HEK293 (cell line): ENCODE data around the gene ZNF429.
"Not testable (repeated sequence)": the region's sequence is repeated elsewhere in the genome, so short reads cannot be mapped to it uniquely, and the experiment has no call there.

Source experiments
- CTCF ChIA-PET: fragments of 350-600 bp; formaldehyde crosslinking; extraction: SDS; loops from one replicate; lab custom pipeline; 2021; ENCODE audit warnings: antibody characterized with exemption; lab: Yijun Ruan, JAX
- POLR2A ChIA-PET: fragments of 300-600 bp; formaldehyde crosslinking; extraction: SDS; loops from one replicate; lab custom pipeline; 2020; ENCODE audit warnings: antibody characterized with exemption, inconsistent platforms; lab: Yijun Ruan, JAX
- H3K27ac ChIP-seq: fragments of 200-500 bp; sonication (Bioruptor generic); 2 replicates; pipeline ENCODE4 v1.5.1; 2014; ENCODE audit warnings: low read depth, low read length, control low read depth, inconsistent platforms; ENCODE audit errors: extremely low read depth
- H3K36me3 ChIP-seq, 2 experiments: fragments of 200-500 bp in 1 of 2; sonication (Bioruptor generic) in 1 of 2; 1 replicate in 1 of 2; 2 replicates in 1 of 2; pipeline ENCODE4 v1.5.1; 2014 to 2017; ENCODE audit warnings: inconsistent platforms in 2 of 2, low read length in 2 of 2; ENCODE audit not compliant: control insufficient read depth in 2 of 2, insufficient read depth in 1 of 2
- H3K4me1 ChIP-seq: fragments of 200-500 bp; sonication (Bioruptor generic); 2 replicates; pipeline ENCODE4 v1.5.1; 2014; ENCODE audit warnings: mild to moderate bottlenecking, low read length, inconsistent platforms; ENCODE audit not compliant: control insufficient read depth, insufficient read depth
- H3K4me3 ChIP-seq: 2 replicates; pipeline ENCODE4 v1.5.1; 2011; ENCODE audit warnings: low read depth, mild to moderate bottlenecking, control low read depth, low read length, moderate library complexity
- H3K9me3 ChIP-seq: fragments of 200-500 bp; sonication (Bioruptor generic); 2 replicates; pipeline ENCODE4 v1.5.1; 2014; ENCODE audit warnings: low read depth, low read length, inconsistent platforms; ENCODE audit not compliant: control insufficient read depth, insufficient read depth
- ATF2 ChIP-seq: fragments of 450-650 bp; formaldehyde crosslinking; IDR thresholded peaks from 2 replicates; pipeline ENCODE4 v1.5.1; 2016; ENCODE audit warnings: missing biosample characterization, missing genetic modification characterization, low read depth
- EGR2 ChIP-seq: fragments of 450-650 bp; formaldehyde crosslinking; IDR thresholded peaks from 2 replicates; pipeline ENCODE4 v1.5.1; 2016; ENCODE audit warnings: low read depth, missing biosample characterization, missing genetic modification characterization
- REPIN1 ChIP-seq: fragments of 450-650 bp; formaldehyde crosslinking; IDR thresholded peaks from 2 replicates; pipeline ENCODE4 v1.5.1; 2017; ENCODE audit warnings: missing biosample characterization, missing genetic modification characterization, low read depth
- SP2 ChIP-seq: fragments of 450-650 bp; formaldehyde crosslinking; IDR thresholded peaks from 2 replicates; pipeline ENCODE4 v1.5.1; 2016; ENCODE audit warnings: missing biosample characterization, missing genetic modification characterization
- SP3 ChIP-seq: fragments of 450-650 bp; formaldehyde crosslinking; IDR thresholded peaks from 2 replicates; pipeline ENCODE4 v1.5.1; 2016; ENCODE audit warnings: missing biosample characterization, missing genetic modification characterization
- ZBTB6 ChIP-seq: fragments of 450-650 bp; formaldehyde crosslinking; IDR thresholded peaks from 2 replicates; pipeline ENCODE4 v1.5.1; 2017; ENCODE audit warnings: missing biosample characterization, missing genetic modification characterization
- ZBTB8A ChIP-seq: fragments of 450-650 bp; formaldehyde crosslinking; IDR thresholded peaks from 2 replicates; pipeline ENCODE4 v1.5.1; 2016; ENCODE audit warnings: missing biosample characterization, missing genetic modification characterization
- ZFP37 ChIP-seq: fragments of 450-650 bp; formaldehyde crosslinking; IDR thresholded peaks from 2 replicates; pipeline ENCODE4 v1.5.1; 2016; ENCODE audit warnings: missing biosample characterization, missing genetic modification characterization
- ZIC2 ChIP-seq: fragments of 450-650 bp; formaldehyde crosslinking; IDR thresholded peaks from 2 replicates; pipeline ENCODE4 v1.5.1; 2016; ENCODE audit warnings: missing biosample characterization, missing genetic modification characterization
- ZNF114 ChIP-seq: fragments of 450-650 bp; formaldehyde crosslinking; IDR thresholded peaks from 2 replicates; pipeline ENCODE4 v1.5.0; 2017; ENCODE audit warnings: missing biosample characterization, missing genetic modification characterization
- ZNF146 ChIP-seq: fragments of 450-650 bp; formaldehyde crosslinking; IDR thresholded peaks from 2 replicates; pipeline ENCODE4 v1.5.1; 2016; ENCODE audit warnings: missing biosample characterization, missing genetic modification characterization
- ZNF239 ChIP-seq: fragments of 450-650 bp; formaldehyde crosslinking; IDR thresholded peaks from 2 replicates; pipeline ENCODE4 v1.5.1; 2016; ENCODE audit warnings: missing biosample characterization, missing genetic modification characterization
- ZNF266 ChIP-seq: fragments of 450-650 bp; formaldehyde crosslinking; IDR thresholded peaks from 2 replicates; pipeline ENCODE4 v1.5.1; 2016; ENCODE audit warnings: missing biosample characterization, missing genetic modification characterization, low read depth
- ZNF510 ChIP-seq: fragments of 450-650 bp; formaldehyde crosslinking; IDR thresholded peaks from 2 replicates; pipeline ENCODE4 v1.5.1; 2018; ENCODE audit warnings: mild to moderate bottlenecking, missing genetic modification characterization, missing biosample characterization; ENCODE audit not compliant: insufficient replicate concordance
- ZNF530 ChIP-seq: fragments of 450-650 bp; formaldehyde crosslinking; IDR thresholded peaks from 2 replicates; pipeline ENCODE4 v1.5.1; 2016; ENCODE audit warnings: low read depth, missing biosample characterization, missing genetic modification characterization
- ZNF549 ChIP-seq: fragments of 450-650 bp; IDR thresholded peaks from 2 replicates; pipeline ENCODE4 v1.5.1; 2018; ENCODE audit warnings: missing biosample characterization, missing genetic modification characterization, mild to moderate bottlenecking, inconsistent platforms, moderate library complexity
- ZNF580 ChIP-seq: fragments of 450-650 bp; formaldehyde crosslinking; IDR thresholded peaks from 2 replicates; pipeline ENCODE4 v1.5.1; 2016; ENCODE audit warnings: missing biosample characterization, missing genetic modification characterization
- ZNF585B ChIP-seq: fragments of 450-650 bp; formaldehyde crosslinking; IDR thresholded peaks from 2 replicates; pipeline ENCODE4 v1.5.1; 2016; ENCODE audit warnings: missing biosample characterization, missing genetic modification characterization
- ZNF645 ChIP-seq: fragments of 450-650 bp; formaldehyde crosslinking; IDR thresholded peaks from 2 replicates; pipeline ENCODE4; 2016; ENCODE audit warnings: missing biosample characterization, missing genetic modification characterization

ZNF429 gene

GRCh38 chr19:21602082-21602658, 96.8 kb downstream of the ZNF429 start:
- CTCF ChIA-PET = no interaction called here
- Histone ChIP-seq H3K36me3 (no peaks in the 10 kb centered on the region), H3K4me1 (no peaks in the 10 kb centered on the region)
- TF ChIP-seq REPIN1 (tag by site-specific recombination) (no peak), ZNF530 (no peak), EGR2 (tag by site-specific recombination) (no peak), ATF2 (tag by site-specific recombination) (no peak), ZFP37 (tag by site-specific recombination) (no peak), ZNF510 (tag by site-specific recombination) (no peak), ZIC2 (tag by site-specific recombination) (no peak), ZBTB8A (tag by site-specific recombination) (no peak), ZNF580 (tag by site-specific recombination) (no peak), ZNF146 (tag by site-specific recombination) (no peak), ZNF266 (tag by site-specific recombination) (no peak), SP3 (tag by site-specific recombination) (no peak), SP2 (tag by site-specific recombination) (no peak), ZNF645 (tag by site-specific recombination) (no peak), ZNF549 (tag by site-specific recombination) (no peak), ZBTB6 (no peak), ZNF239 (tag by site-specific recombination) (no peak), ZNF114 (tag by site-specific recombination) (no peak), ZNF585B (tag by site-specific recombination) (no peak)
- TF ChIP-seq, all 188 proteins: peak for 0
- POLR2A ChIA-PET = no interaction called here
- H3K4me3 ChIP-seq = no peak overlapping the region
- no peaks in the 10 kb centered on the region for H3K9me3 ChIP-seq
- H3K27ac ChIP-seq = no peak overlapping the region

GRCh38 chr19:21602659-21603430, 97.4 kb downstream of the ZNF429 start:
- H3K4me3 ChIP-seq, H3K36me3 ChIP-seq, POLR2A ChIA-PET, H3K27ac ChIP-seq, CTCF ChIA-PET, H3K9me3 ChIP-seq, H3K4me1 ChIP-seq: not testable (repeated sequence)
